Transverse colon (tissue), 4 donors: ENCODE data around the gene TEX50.
"Not testable (repeated sequence)": the region's sequence is repeated elsewhere in the genome, so short reads cannot be mapped to it uniquely, and the experiment has no call there.

Source experiments
- CTCF ChIP-seq, 5 experiments: fragments of 200-600 bp in 3 of 5; fragments of 450-650 bp in 2 of 5; sonication (generic) in 3 of 5; IDR thresholded peaks; 1 replicate in 2 of 5; 2 replicates in 3 of 5; pipeline ENCODE4 v1.5.1; 2016 to 2017; ENCODE audit warnings: antibody characterized with exemption in 5 of 5, inconsistent platforms in 3 of 5, mild to moderate bottlenecking in 2 of 5, moderate library complexity in 1 of 5
- POLR2A ChIP-seq: fragments of 450-650 bp; IDR thresholded peaks from one replicate; pipeline ENCODE4 v1.6.1; 2016; ENCODE audit warnings: antibody characterized with exemption, mild to moderate bottlenecking, moderate library complexity
- POLR2AphosphoS5 ChIP-seq, 3 donors: sonication (generic); formaldehyde crosslinking; IDR thresholded peaks; one replicate each; pipeline ENCODE4 v1.6.1; 2016; ENCODE audit warnings: antibody characterized with exemption in 3 of 3

- TF ChIP-seq CTCF (IDR thresholded peaks at IDR 0.05); POLR2AphosphoS5 (IDR thresholded peaks at IDR 0.05); POLR2A: not testable (repeated sequence)
These were observed 50.0 kb downstream of the TEX50 start for GRCh38 chr1:173685121-173685520.
